Trophoblast cell (in vitro differentiated cells and primary cell): Measurements from ENCODE around the gene REV3L.

ENCODE experiments used
- DNase-seq, 2 donors: peaks; one replicate each; pipeline ENCODE4 v3.0.0-alpha.2; 2016
- H2AFZ ChIP-seq: 2 replicates; pipeline ENCODE4 v1.6.1; 2013; ENCODE audit warnings: low read length, moderate library complexity, mild to moderate bottlenecking; ENCODE audit not compliant: insufficient read depth, poor library complexity
- H2AK5ac ChIP-seq: 2 replicates; pipeline ENCODE4 v1.6.1; 2013; ENCODE audit warnings: mild to moderate bottlenecking, low read length
- H2BK120ac ChIP-seq: 2 replicates; pipeline ENCODE4 v1.6.1; 2013; ENCODE audit warnings: low read length, mild to moderate bottlenecking, moderate library complexity; ENCODE audit not compliant: insufficient read depth, poor library complexity
- H2BK12ac ChIP-seq: 2 replicates; pipeline ENCODE4 v1.6.1; 2013; ENCODE audit warnings: mild to moderate bottlenecking, low read length, moderate library complexity
- H2BK5ac ChIP-seq: 2 replicates; pipeline ENCODE4 v1.6.1; 2013; ENCODE audit warnings: low read length, low read depth, moderate library complexity, mild to moderate bottlenecking; ENCODE audit not compliant: poor library complexity
- H3K14ac ChIP-seq: 2 replicates; pipeline ENCODE4 v1.6.1; 2013; ENCODE audit warnings: mild to moderate bottlenecking, low read length
- H3K18ac ChIP-seq: 2 replicates; pipeline ENCODE4 v1.6.1; 2013; ENCODE audit warnings: mild to moderate bottlenecking, low read length
- H3K23ac ChIP-seq: 2 replicates; pipeline ENCODE4 v1.6.1; 2013; ENCODE audit warnings: low read length
- H3K27ac ChIP-seq: 2 replicates; pipeline ENCODE4 v1.5.1; 2013; ENCODE audit warnings: low read depth, mild to moderate bottlenecking, inconsistent platforms, low read length, moderate library complexity
- H3K27me3 ChIP-seq: 2 replicates; pipeline ENCODE4 v1.6.1; 2013; ENCODE audit warnings: inconsistent platforms, mild to moderate bottlenecking, low read length, moderate library complexity; ENCODE audit not compliant: insufficient read depth
- H3K36me3 ChIP-seq, 2 experiments: 1 replicate in 1 of 2; 2 replicates in 1 of 2; pipeline ENCODE4 v1.6.1; 2013; ENCODE audit warnings: low read length in 2 of 2, mild to moderate bottlenecking in 2 of 2, moderate library complexity in 1 of 2; ENCODE audit not compliant: insufficient read depth in 2 of 2, control insufficient read depth in 1 of 2
- H3K4ac ChIP-seq: 2 replicates; pipeline ENCODE4 v1.6.1; 2013; ENCODE audit warnings: low read depth, mild to moderate bottlenecking, low read length, moderate library complexity
- H3K4me1 ChIP-seq, 2 experiments: 1 replicate in 1 of 2; 2 replicates in 1 of 2; pipeline ENCODE4 v1.6.1; 2013; ENCODE audit warnings: low read length in 2 of 2, mild to moderate bottlenecking in 2 of 2, moderate library complexity in 1 of 2; ENCODE audit not compliant: insufficient read depth in 2 of 2, control insufficient read depth in 1 of 2
- H3K4me2 ChIP-seq: 2 replicates; pipeline ENCODE4 v1.6.1; 2013; ENCODE audit warnings: inconsistent platforms, mild to moderate bottlenecking, low read length, moderate library complexity
- H3K4me3 ChIP-seq: 2 replicates; pipeline ENCODE4 v1.5.1; 2013; ENCODE audit warnings: mild to moderate bottlenecking, low read depth, low read length, inconsistent platforms
- H3K79me1 ChIP-seq: one replicate; pipeline ENCODE4 v1.6.1; 2013; ENCODE audit warnings: low read length
- H3K79me2 ChIP-seq: 2 replicates; pipeline ENCODE4 v1.6.1; 2013; ENCODE audit warnings: low read length, mild to moderate bottlenecking; ENCODE audit not compliant: control insufficient read depth, insufficient read depth, poor library complexity
- H3K9ac ChIP-seq: 2 replicates; pipeline ENCODE4 v1.6.1; 2013; ENCODE audit warnings: mild to moderate bottlenecking, low read length
- H3K9me3 ChIP-seq: 2 replicates; pipeline ENCODE4 v1.6.1; 2013; ENCODE audit warnings: low read depth, mild to moderate bottlenecking, control low read depth, inconsistent platforms, low read length; ENCODE audit not compliant: insufficient read depth
- H4K12ac ChIP-seq: 2 replicates; pipeline ENCODE4 v1.6.1; 2013; ENCODE audit warnings: low read depth, mild to moderate bottlenecking, low read length, moderate library complexity
- H4K8ac ChIP-seq: 2 replicates; pipeline ENCODE4 v1.6.1; 2013; ENCODE audit warnings: low read depth, mild to moderate bottlenecking, low read length, moderate library complexity
- H4K91ac ChIP-seq: one replicate; pipeline ENCODE4 v1.6.1; 2013; ENCODE audit warnings: low read depth, mild to moderate bottlenecking, low read length, moderate library complexity
- WGBS: extraction: QIAGEN DNeasy Blood & Tissue Kit; methylation state at CpG from one replicate; pipeline ENCODE4 v1.1.7; 2013; ENCODE audit warnings: missing lambda C conversion rate; ENCODE audit not compliant: insufficient read length, insufficient coverage; ENCODE audit errors: extremely low coverage; 5-methylcytosine and 5-hydroxymethylcytosine counted together

REV3L gene

GRCh38 chr6:111464184-111464583 lies 18.8 kb downstream of the REV3L start:
- Histone ChIP-seq H3K36me3 (peaks cover 0 to 2% of the 10 kb centered on the region in 2 experiments), H3K4me1 (no peaks in the 10 kb centered on the region), H2BK120ac (no peak overlapping the region), H3K9ac (no peak overlapping the region), H3K27me3 (no peaks in the 10 kb centered on the region), H2AFZ (no peak overlapping the region), H3K9me3 (no peaks in the 10 kb centered on the region), H3K23ac (no peak overlapping the region), H4K12ac (no peak overlapping the region), H2BK12ac (no peak overlapping the region), H4K8ac (no peak overlapping the region), H2BK5ac (no peak overlapping the region), H4K91ac (no peak overlapping the region), H2AK5ac (no peak overlapping the region), H3K27ac (no peak overlapping the region), H3K4me2 (no peak overlapping the region), H3K18ac (no peak overlapping the region), H3K79me2 (no peaks in the 10 kb centered on the region), H3K79me1 (no peaks in the 10 kb centered on the region), H3K4me3 (no peak overlapping the region), H3K4ac (no peak overlapping the region), H3K14ac (no peak overlapping the region)
- peak in 1 of 2 donors; percentile 35 for DNase-seq
- no CpG with 5 or more reads among the region's 1 CpG for WGBS

DNA sequence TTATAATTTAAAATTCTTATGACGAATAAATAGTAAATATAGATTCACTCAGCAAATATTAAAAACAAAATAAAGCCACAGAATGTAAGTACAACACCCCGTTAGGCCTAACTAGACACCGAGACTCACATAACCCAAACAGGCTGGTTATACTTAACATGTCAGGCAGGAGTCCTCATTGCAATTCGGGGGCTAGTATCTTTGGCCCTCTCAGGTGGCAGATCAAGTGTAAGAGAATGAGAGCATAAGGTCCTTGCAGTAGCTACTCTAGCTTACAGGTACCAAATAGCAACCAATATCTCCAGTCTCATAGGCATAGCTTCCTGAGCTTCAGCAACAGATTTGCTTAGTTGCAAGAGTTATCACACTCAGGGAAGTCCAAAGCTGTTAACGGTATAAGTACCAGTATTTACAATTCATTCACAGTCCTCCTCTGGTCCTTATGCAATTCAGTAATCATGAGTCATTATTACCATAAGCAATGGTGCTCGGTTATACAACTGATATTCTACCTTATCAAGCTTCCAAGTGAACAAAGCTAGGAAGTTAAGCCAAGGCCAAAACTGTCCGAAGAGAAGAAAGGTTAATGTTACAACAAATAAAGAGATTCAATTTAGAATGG lies 20.1 kb downstream of the REV3L start:
- no peak overlapping the region for H3K4me3 ChIP-seq
- no peak overlapping the region for H3K18ac ChIP-seq
- no peaks in the 10 kb centered on the region for H3K36me3 ChIP-seq
- no peaks in the 10 kb centered on the region for H3K79me1 ChIP-seq
- no peak overlapping the region for H4K8ac ChIP-seq
- H4K91ac ChIP-seq: no peak overlapping the region
- H3K14ac ChIP-seq: no peak overlapping the region
- H2BK12ac ChIP-seq: no peak overlapping the region
- peak in 1 of 2 donors; percentile 24 for DNase-seq
- no peak overlapping the region for H2AFZ ChIP-seq
- H3K23ac ChIP-seq: no peak overlapping the region
- no peaks in the 10 kb centered on the region for H3K27me3 ChIP-seq
- WGBS: no CpG with 5 or more reads among the region's 7 CpGs
- no peak overlapping the region for H3K4me2 ChIP-seq
- no peak overlapping the region for H2AK5ac ChIP-seq
- H3K9me3 ChIP-seq: no peaks in the 10 kb centered on the region
- no peak overlapping the region for H2BK5ac ChIP-seq
- no peak overlapping the region for H3K27ac ChIP-seq
- H3K79me2 ChIP-seq: no peaks in the 10 kb centered on the region
- no peak overlapping the region for H3K9ac ChIP-seq
- H2BK120ac ChIP-seq: no peak overlapping the region
- H4K12ac ChIP-seq: no peak overlapping the region
- no peaks in the 10 kb centered on the region for H3K4me1 ChIP-seq
- no peak overlapping the region for H3K4ac ChIP-seq

- Histone ChIP-seq H3K23ac (no peak overlapping the region), H3K14ac (no peak overlapping the region), H3K36me3 (no peaks in the 10 kb centered on the region), H2BK5ac (no peak overlapping the region), H4K12ac (no peak overlapping the region), H3K4me2 (no peak overlapping the region), H3K9me3 (no peaks in the 10 kb centered on the region), H3K4me1 (no peaks in the 10 kb centered on the region), H3K18ac (no peak overlapping the region), H3K27ac (no peak overlapping the region), H3K79me2 (no peaks in the 10 kb centered on the region), H2BK120ac (no peak overlapping the region), H2AFZ (no peak overlapping the region), H4K91ac (no peak overlapping the region), H3K4ac (no peak overlapping the region), H2AK5ac (no peak overlapping the region), H3K27me3 (no peaks in the 10 kb centered on the region), H3K4me3 (no peak overlapping the region), H4K8ac (no peak overlapping the region), H3K9ac (no peak overlapping the region), H2BK12ac (no peak overlapping the region), H3K79me1 (no peaks in the 10 kb centered on the region)
- no peak for DNase-seq
Measured at GRCh38 chr6:111461860-111462259, 21.2 kb downstream of the REV3L start.

DNA sequence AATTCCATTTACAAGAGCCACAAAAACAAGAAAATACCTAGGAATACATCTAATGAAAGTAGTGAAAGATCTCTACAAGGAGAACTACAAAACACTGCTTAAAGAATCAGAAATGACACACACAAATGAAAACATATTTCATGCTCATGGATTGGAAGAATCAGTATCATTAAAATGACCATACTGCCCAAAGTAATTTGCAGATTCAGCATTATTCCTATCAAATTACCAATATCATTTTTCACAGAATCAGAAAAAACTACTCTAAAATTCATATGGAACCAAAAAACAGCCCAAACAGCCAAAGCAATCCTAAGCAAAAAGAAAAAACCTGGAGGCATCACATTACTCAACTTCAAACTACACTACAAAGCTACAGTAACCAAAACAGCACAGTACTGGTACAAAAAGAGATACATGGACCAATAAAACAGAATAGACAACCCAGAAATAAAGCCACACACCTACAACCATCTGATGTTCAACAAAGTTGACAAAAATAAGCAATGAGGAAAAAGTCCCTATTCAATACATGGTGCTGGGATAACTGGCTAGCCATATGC lies 24.3 kb downstream of the REV3L start:
- Histone ChIP-seq H3K14ac (no peak overlapping the region), H3K36me3 (no peaks in the 10 kb centered on the region)
- DNase-seq: no peak

More for the DNA sequence above, 24.3 kb downstream of the REV3L start:
- no peak overlapping the region for H3K9ac ChIP-seq
- H4K91ac ChIP-seq: no peak overlapping the region
- no peak overlapping the region for H3K27ac ChIP-seq
- no peaks in the 10 kb centered on the region for H3K9me3 ChIP-seq
- H2BK5ac ChIP-seq: no peak overlapping the region
- no peaks in the 10 kb centered on the region for H3K79me1 ChIP-seq
- no peaks in the 10 kb centered on the region for H3K27me3 ChIP-seq
- H2BK12ac ChIP-seq: no peak overlapping the region
- H4K8ac ChIP-seq: no peak overlapping the region
- no peak overlapping the region for H4K12ac ChIP-seq
- H3K4me3 ChIP-seq: no peak overlapping the region
- H3K23ac ChIP-seq: no peak overlapping the region
- no peak overlapping the region for H2AK5ac ChIP-seq
- H3K4me2 ChIP-seq: no peak overlapping the region
- no peak overlapping the region for H2AFZ ChIP-seq
- no peak overlapping the region for H3K4ac ChIP-seq
- H3K18ac ChIP-seq: no peak overlapping the region
- H2BK120ac ChIP-seq: no peak overlapping the region
- H3K4me1 ChIP-seq: no peaks in the 10 kb centered on the region
- no peaks in the 10 kb centered on the region for H3K79me2 ChIP-seq
